Astrocyte of the cerebellum (primary cell): ENCODE data around the gene IHH.

Experiments used
- DNase-seq: peaks from one replicate; pipeline ENCODE4 v3.0.0-alpha.2; 2011; ENCODE audit warnings: low read depth
- H3K4me3 ChIP-seq: 2 replicates; pipeline ENCODE4 v1.5.1; 2011; ENCODE audit warnings: mild to moderate bottlenecking, low read depth, low read length, moderate library complexity
- in situ Hi-C: cut with HindIII; loops from 2 replicates; pipeline ENCODE4 v1.10.0; 2017; ENCODE audit warnings: low sequenced_read_pairs
- TF ChIP-seq, protein P1 (sequence below): IDR thresholded peaks from 2 replicates; pipeline ENCODE4 v1.5.1; 2012; ENCODE audit warnings: low read length, low read depth, moderate library complexity, mild to moderate bottlenecking; ENCODE audit errors: missing control alignments

Gene IHH

DNA sequence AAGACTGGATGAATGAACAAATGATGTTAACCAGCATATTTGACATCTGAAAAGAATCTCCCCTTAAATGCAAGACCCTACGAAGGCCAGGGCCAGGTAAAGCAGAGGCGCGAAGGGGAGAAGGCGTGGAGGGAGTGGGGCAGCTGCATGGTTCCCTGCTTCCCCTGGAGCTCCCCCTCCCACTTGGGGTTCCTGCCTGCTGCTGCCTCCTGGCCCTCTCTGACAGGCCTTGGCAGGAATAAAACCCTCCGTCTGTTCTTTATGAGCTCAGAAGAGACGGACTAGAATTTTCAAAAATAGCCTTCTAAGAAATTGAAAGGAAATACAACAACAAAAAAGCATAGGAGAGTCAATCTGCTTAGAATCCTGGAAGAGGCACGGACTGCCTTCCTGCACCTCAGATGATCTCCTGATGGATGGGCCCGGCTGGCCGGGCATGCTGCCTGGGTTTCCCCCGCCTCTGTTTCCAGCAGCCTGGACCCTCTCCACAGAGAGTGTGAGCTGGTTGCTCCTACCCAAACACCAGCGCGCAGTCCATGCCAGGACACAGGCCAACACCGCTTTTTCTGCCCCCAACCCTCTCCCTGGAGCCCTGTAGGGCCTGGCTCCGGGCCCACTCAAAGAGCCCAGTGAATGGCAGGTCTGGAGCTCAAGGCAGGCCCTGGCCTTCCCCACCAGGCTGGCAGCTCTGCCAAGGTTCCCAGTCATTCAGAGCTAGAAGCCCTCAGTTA, 43.4 kb downstream of the IHH start:
- DNase-seq, result no peak
- in situ Hi-C loops, result no loop called here
- H3K4me3 ChIP-seq, result no peak overlapping the region
- TF ChIP-seq, protein P1, sequence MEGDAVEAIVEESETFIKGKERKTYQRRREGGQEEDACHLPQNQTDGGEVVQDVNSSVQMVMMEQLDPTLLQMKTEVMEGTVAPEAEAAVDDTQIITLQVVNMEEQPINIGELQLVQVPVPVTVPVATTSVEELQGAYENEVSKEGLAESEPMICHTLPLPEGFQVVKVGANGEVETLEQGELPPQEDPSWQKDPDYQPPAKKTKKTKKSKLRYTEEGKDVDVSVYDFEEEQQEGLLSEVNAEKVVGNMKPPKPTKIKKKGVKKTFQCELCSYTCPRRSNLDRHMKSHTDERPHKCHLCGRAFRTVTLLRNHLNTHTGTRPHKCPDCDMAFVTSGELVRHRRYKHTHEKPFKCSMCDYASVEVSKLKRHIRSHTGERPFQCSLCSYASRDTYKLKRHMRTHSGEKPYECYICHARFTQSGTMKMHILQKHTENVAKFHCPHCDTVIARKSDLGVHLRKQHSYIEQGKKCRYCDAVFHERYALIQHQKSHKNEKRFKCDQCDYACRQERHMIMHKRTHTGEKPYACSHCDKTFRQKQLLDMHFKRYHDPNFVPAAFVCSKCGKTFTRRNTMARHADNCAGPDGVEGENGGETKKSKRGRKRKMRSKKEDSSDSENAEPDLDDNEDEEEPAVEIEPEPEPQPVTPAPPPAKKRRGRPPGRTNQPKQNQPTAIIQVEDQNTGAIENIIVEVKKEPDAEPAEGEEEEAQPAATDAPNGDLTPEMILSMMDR, result no peak

GRCh38 chr2:219016721-219017120, 44.0 kb downstream of the IHH start:
- in situ Hi-C loops, result no loop called here
- DNase-seq, result no peak
- H3K4me3 ChIP-seq, result no peak overlapping the region
- TF ChIP-seq, protein P1, result no peak

- DNase-seq, result no peak
- TF ChIP-seq, protein P1, result no peak
- in situ Hi-C loops, result no loop called here
- H3K4me3 ChIP-seq, result no peak overlapping the region
These were observed 49.8 kb downstream of the IHH start for GRCh38 chr2:219010873-219011272.

- no peak overlapping the region for H3K4me3 ChIP-seq
- in situ Hi-C loops, result no loop called here
- DNase-seq, result no peak
- TF ChIP-seq, protein P1, result peak; percentile 20
These were observed 50.5 kb downstream of the IHH start for GRCh38 chr2:219010162-219010756.

- no peak for DNase-seq
- in situ Hi-C loops, result no loop called here
- TF ChIP-seq, protein P1, result no peak
- H3K4me3 ChIP-seq, result no peak overlapping the region
These were observed 51.4 kb downstream of the IHH start for GRCh38 chr2:219009294-219009693.
